Measurements from ENCODE around the gene MPHOSPH10.

- TF ChIP-seq, protein P1, sequence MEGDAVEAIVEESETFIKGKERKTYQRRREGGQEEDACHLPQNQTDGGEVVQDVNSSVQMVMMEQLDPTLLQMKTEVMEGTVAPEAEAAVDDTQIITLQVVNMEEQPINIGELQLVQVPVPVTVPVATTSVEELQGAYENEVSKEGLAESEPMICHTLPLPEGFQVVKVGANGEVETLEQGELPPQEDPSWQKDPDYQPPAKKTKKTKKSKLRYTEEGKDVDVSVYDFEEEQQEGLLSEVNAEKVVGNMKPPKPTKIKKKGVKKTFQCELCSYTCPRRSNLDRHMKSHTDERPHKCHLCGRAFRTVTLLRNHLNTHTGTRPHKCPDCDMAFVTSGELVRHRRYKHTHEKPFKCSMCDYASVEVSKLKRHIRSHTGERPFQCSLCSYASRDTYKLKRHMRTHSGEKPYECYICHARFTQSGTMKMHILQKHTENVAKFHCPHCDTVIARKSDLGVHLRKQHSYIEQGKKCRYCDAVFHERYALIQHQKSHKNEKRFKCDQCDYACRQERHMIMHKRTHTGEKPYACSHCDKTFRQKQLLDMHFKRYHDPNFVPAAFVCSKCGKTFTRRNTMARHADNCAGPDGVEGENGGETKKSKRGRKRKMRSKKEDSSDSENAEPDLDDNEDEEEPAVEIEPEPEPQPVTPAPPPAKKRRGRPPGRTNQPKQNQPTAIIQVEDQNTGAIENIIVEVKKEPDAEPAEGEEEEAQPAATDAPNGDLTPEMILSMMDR (IDR thresholded peaks at IDR 0.05) = no peak
- no peak for TF ChIP-seq POLR2AphosphoS5 (IDR thresholded peaks at IDR 0.05)
Observed at GRCh38 chr2:71122387-71123298, 7.8 kb upstream of the MPHOSPH10 start.

Measured in breast epithelium (tissue), 3 donors.